Stimulated activated CD4-positive, alpha-beta T cell treated with anti-CD3 and anti-CD28 coated beads, Interleukin-15, amount 100 ng/mL, for 48 hours (primary cell): ENCODE data around the gene MVB12B.
"Not testable (repeated sequence)": the region's sequence is repeated elsewhere in the genome, so short reads cannot be mapped to it uniquely, and the experiment has no call there.

Experiments
- DNase-seq, 2 donors: peaks; one replicate each; pipeline ENCODE4 v3.0.0-alpha.2; 2020; ENCODE audit warnings: low read depth in 2 of 2

Gene MVB12B

GRCh38 chr9:126532951-126533925, 206.6 kb downstream of the MVB12B start:
- no peak for DNase-seq

GRCh38 chr9:126533926-126534310, 207.3 kb downstream of the MVB12B start:
- no peak for DNase-seq

- DNase-seq: no peak
These were observed 208.0 kb downstream of the MVB12B start for GRCh38 chr9:126534431-126535186.

DNA sequence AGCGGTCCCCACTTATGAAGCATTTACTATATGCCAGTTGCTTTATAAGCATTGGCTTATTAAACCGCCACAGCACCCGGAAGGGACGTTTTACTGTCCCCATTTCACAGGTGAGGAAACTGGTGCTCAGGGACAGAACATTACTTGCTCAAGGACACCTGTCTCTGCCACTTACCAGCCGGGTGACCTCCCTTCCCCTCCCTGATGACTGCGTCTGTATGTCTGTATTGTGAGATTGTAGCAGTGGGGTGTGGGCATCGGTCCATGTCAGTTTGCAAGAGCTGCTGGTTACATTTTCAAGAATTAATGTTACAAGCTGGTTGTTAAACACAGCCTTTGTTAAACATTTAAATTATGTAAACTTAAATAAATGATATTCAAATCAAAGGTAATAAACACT, 209.5 kb downstream of the MVB12B start:
- DNase-seq: no peak

- DNase-seq: no peak
These were observed 210.3 kb downstream of the MVB12B start for GRCh38 chr9:126536841-126537465.

GRCh38 chr9:126538550-126538949, 211.9 kb downstream of the MVB12B start:
- no peak for DNase-seq

DNA sequence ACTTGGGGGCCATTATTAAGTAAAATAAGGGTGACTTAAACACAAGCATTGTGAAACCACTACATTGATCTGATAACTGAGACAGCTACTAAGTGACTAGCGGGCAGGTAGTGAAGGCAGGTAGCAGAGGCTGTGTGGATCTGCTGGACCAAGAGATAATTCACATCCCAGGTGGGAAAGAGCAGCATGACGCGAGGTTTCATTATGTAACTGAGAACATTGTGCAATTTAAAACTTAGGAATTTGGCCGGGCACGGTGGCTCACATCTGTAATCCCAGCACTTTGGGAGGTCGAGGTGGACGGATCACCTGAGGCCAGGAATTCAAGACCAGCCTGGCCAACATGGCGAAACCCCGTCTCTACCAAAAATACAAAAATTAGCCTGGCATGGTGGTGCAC, 213.8 kb downstream of the MVB12B start:
- not testable (repeated sequence) for DNase-seq

- no peak for DNase-seq
These were observed 216.9 kb downstream of the MVB12B start for GRCh38 chr9:126543490-126543889.

DNA sequence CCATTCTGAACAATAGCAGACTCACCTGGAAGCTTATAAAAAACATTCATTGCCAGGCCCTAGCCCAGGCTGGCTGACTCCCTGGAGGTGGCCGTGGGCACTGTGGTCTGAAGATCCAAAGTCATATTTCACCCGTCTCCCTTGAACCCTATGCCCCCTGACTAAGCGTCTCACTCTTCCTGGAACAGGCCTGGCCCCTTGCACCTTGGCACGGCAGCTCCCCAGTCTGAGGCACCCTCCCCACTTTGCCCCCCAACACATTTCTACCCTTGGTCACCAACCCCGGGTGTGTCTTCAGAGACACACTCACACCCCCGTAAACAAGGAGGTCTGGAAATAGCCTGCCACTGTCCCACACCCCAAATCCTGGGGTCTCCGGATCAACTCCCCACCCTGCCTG, 218.5 kb downstream of the MVB12B start:
- DNase-seq: no peak

DNA sequence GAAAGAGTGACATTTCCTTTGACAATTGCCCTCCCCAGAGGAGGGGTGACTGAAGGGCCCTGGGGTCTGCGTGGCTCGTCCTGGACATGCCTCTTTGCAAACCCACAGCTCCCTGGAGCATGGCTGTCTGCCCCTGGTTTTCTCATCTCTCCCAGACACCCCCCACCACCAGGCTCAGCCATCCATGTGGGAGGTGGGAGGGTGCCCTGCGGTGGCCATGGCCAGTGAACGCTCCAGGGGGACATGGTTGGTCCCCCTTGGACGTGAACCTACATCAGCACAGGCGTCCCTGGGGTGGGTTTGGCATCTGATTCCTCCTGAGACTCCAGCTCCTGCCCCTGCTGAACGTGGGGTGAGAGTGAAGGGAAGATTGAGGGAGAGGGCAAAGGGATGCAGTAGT, 219.4 kb downstream of the MVB12B start:
- DNase-seq: no peak

- DNase-seq: no peak
These were observed 221.7 kb downstream of the MVB12B start for GRCh38 chr9:126548312-126548711.

- no peak for DNase-seq
These were observed 222.8 kb downstream of the MVB12B start for GRCh38 chr9:126549246-126550006.

DNA sequence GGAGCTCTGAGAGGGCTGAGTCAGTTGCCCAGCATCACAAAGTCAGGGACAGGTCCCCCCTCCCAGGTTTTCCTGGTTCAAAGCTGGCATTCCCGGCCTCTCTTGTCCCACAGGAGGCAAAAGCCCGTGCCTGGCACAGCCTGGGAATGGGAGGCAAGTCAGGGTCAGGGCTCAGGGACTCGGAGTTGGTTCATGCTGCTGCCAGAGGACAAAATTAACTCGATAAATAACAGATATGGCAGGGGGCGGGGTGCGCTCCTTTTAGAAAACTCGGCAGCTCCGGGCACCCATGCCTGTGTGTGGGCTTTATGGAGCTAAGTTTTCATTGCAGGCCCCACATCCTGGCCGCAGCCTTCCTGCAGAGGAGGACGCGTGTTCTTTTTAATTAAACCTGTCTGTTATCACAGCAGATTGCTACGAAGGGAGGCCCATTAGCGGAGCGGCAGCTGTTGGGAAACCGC, 224.3 kb downstream of the MVB12B start:
- no peak for DNase-seq

GRCh38 chr9:126551812-126552211, 225.2 kb downstream of the MVB12B start:
- no peak for DNase-seq

- no peak for DNase-seq
These were observed 227.7 kb downstream of the MVB12B start for GRCh38 chr9:126554292-126554691.

DNA sequence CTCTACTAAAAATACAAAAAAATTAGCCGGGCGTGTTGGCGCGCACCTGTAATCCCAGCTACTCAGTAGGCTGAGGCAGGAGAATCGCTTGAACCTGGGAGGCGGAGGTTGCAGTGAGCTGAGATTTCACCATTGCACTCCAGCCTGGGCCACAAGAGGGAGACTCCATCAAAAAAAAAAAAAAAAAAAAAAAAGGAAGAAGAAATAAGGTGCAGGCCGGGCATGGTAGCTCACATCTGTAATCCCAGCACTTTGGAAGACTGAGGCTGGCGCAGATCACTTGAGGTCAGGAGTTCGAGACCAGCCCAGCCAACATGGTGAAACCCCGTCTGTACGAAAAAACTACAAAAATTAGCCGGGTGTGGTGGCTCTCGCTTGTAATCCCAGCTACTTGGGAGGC, 228.8 kb downstream of the MVB12B start:
- not testable (repeated sequence) for DNase-seq
